ENCODE results near the gene ADGRL3. TPM values are rescaled to one million over a fixed set of nuclear protein-coding genes. Genes with fewer than 3 reads are reported as not detected.
A peak's percentile ranks its signal among the peaks of the same experiment; 100 is the strongest.

Gene ADGRL3
- total RNA-seq, 2 donors from 2014 or later = 4.0 to 5.2 TPM

GRCh38 chr4:61248705-61249104 lies 48.6 kb downstream of the ADGRL3 start:
- DNase-seq = no peak
- ATAC-seq = no peak
- intact Hi-C loops (cut with DNase I, micrococcal nuclease) = no loop called here

DNA sequence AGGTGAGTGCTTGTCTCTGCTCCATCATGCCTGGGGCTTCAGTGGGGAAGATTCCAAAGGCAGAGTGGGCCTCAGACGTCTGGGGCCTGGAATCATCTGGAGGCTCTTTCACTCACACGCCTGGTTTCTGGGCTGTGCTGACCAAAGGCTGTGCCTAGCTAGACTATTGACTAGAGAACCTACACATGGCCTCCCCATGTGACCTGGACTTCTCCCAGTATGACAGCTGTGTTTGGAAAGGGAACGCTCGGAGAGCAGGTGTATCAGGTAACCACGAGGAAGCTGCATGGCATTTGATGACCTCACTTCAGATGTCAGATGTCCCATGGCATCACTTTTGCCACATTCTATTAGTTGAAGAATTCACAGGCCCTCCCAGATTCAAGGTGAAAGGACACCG lies 51.0 kb downstream of the ADGRL3 start:
- intact Hi-C loops (cut with DNase I, micrococcal nuclease) = no loop called here
- DNase-seq (no peak), ATAC-seq (peak; percentile 26)

DNA sequence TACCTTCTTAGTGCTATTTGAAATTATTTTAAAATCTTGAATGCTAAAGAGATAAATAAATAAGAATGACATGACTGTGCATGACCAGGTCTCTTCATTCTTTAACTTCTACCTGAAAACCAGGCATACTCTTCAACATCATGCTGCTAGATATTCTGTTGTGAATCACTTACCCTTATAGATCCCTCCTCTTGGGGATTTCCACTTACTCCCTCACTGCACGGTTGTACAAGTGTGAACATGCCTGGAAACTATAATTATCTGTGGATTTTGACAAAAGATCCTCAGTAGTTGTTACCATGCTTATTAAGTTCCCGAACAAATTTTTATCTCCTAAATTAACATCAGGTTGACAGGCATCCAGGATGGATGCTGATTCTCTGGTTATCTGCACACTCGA lies 54.3 kb downstream of the ADGRL3 start:
- DNase-seq (no peak), ATAC-seq (no peak)
- intact Hi-C loops (cut with DNase I, micrococcal nuclease) = no loop called here

GRCh38 chr4:61273233-61273632 lies 73.1 kb downstream of the ADGRL3 start:
- DNase-seq (no peak), ATAC-seq (no peak)
- intact Hi-C loops (cut with DNase I, micrococcal nuclease) = no loop called here

DNA sequence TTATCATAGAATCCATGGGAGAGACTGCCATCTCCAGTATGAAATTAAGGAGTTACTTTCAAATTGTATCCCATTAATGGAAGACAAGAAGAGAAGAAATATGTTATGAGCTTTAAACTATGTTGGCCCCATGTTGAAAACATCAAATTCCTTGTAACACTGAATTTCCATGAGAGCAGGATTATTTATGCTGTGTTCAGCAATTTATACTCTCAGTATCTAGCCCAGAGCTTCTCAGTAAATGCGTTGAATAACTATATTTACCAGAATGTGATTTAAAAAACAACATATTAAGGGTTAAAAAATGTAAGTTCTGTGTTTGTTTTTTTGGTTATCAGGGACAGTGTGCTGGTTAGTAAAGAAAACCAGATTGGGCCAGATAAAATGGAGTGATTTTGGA lies 74.2 kb downstream of the ADGRL3 start:
- DNase-seq = no peak
- intact Hi-C loops (cut with DNase I, micrococcal nuclease) = no loop called here
- ATAC-seq = no peak

DNA sequence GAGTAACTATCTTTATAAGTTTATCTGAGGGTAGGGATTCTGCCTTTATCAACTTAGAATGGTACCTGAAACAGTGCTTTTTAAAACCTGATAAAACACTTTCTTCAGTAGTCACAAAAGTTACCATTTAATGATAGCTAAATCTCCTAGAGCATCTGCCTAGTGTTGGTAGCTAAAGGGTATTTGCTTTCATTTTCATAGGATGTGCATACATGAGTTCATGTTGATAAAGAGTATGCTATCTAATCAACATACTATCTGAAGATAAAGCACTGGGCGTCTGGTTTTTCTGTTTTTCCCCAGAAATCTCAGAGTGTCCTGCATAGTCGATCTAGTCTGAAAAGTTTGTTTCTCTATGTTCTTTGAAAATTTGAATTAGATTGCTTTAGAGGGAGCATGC lies 75.1 kb downstream of the ADGRL3 start:
- DNase-seq (no peak), ATAC-seq (no peak)
- intact Hi-C loops (cut with DNase I, micrococcal nuclease) = no loop called here

DNA sequence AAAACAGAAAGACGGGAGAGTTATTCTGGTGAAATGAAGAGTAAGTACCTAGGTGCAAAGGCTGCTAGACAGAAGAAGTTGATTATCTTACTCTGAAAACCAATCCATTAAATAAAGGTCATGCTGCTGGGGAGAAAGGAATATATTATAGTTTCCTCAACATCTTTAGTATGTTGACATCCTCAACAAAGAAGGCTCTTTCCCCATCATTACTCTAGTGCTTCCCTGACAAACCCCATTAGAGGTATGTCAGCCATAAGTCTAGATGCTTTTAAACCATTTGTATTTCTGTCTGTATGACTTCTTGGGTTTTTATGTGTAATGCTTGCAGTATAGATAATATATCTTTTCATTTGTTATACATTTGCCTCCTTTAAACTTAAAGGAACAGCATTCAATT lies 75.9 kb downstream of the ADGRL3 start:
- ATAC-seq (no peak), DNase-seq (no peak)
- intact Hi-C loops (cut with DNase I, micrococcal nuclease) = no loop called here

DNA sequence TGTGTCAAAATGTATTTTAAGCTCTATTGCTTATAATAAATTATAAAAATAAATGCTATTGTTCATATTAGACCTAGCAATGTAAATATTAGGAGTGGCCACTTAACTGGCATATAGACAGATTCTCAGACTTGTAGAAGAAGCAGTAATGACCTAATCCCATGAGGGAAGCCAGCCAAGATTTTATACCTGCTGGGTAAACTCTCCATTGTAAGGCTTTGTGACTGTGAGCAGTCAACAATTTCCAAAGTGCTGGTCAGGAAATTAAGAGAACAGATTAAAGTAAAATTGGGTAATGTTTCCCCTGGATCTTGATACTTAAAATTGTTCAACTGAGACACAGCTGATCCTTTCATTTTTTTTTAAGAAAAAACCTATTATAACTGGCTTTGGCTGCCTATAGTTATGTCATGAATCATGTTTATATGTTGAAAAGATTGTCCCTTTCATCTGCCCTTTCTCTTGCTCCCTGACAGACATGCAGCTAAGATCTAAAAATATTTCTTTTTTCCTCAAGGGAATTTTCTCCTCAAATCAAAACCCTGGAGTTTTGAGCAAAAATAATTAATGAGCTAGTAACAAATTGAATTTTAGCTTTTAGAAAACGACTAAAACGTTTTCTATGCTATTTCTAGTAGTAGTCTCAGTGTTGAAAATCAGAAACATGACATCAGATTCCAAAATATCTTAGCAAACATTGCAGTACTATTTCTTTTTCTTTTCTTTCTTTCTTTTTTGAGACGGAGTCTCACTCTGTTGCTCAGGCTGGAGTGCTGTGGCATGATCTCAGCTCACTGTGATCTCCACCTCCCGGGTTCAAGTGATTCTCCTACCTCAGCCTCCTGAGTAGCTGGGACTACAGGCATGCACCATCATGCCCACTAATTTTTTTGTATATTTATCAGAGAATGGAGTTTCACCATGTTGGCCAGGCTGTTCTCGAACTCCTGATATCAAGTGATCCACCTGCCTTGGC lies 77.9 kb downstream of the ADGRL3 start:
- DNase-seq (no peak), ATAC-seq (no peak)
- intact Hi-C loops (cut with DNase I, micrococcal nuclease) = no loop called here

GRCh38 chr4:61292322-61292721 lies 92.2 kb downstream of the ADGRL3 start:
- intact Hi-C loops (cut with DNase I, micrococcal nuclease) = no loop called here
- DNase-seq = no peak
- ATAC-seq = no peak

DNA sequence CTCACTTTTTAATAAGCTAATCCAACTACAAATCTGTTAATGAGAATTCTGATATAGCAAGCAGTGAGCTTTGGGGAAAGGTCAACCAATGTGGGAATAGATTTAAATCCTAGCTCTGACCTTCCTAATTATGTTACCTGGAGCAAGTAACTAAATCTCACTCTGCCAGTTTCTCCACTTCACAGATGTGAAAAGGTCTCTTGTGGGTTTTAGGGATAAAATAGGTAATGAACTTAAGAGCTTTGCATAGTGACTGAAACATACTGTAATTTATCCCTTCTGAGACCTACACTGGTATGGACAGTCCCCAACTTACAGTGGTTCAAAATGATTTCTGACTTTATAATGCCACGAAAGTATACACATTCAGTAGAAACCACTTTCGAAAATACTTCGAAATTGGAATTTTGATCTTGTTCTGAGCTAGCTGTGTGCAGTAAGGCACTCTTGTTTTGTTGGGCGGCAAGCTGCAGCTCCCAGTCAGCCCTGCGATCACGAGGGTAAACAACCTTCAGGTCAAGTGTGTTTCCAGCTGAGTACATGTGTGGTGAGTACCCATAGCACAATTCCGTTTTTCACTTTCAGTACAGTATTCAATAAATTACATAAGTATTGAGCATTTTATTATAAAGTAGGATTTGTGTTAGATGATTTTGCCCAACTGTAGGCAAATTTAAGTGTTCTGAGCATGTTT lies 93.7 kb downstream of the ADGRL3 start:
- ATAC-seq = no peak
- intact Hi-C loops (cut with DNase I, micrococcal nuclease) = no loop called here

DNA sequence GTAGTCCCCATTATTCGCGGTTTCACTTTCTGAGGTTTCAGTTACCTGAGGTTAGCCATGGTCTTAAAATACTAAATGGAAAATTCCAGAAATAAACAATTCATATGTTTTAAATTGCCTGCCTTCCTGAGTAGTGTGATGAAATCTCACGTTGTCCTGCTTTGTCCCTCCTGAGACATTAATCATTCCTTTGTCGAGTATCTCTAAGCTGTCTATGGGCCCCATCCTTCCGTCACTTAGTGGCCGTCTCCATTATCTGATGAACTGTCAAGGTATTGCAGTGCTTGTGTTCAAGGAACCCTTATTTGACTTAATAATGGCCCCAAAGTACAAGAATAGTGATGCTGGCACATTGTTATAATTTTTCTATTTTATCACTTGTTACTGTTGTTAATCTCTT lies 94.8 kb downstream of the ADGRL3 start:
- no peak for DNase-seq
- intact Hi-C loops (cut with DNase I, micrococcal nuclease) = no loop called here
- no peak for ATAC-seq

More for the DNA sequence above, 93.7 kb downstream of the ADGRL3 start:
- no peak for DNase-seq

GRCh38 chr4:61296144-61296543 lies 96.0 kb downstream of the ADGRL3 start:
- DNase-seq (no peak), ATAC-seq (no peak)
- intact Hi-C loops (cut with DNase I, micrococcal nuclease) = no loop called here

DNA sequence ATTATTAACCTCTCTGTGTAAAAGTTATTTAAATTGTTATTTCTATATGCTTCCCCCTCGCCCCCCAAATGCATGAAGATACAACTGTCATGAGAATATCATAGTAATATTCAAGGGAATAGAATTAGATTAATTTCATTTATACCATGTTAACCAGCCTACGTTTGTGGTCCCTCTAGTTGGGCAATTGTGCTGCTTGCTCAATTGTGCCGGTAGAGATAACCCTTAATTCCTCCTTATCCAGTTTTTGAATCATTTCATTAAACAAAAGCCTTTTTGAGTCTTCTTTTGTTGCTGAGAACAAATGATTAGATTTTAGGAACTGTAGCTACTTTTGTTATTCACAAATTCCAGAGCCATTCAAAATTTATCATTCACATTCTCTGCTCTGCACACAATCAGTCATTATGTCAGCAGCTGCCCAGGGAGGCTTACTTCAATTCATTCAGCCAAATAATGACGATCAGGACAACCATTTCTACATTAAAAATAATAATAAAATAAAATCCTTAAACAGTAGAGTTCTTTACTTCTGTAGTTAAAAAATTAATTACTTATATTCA lies 98.1 kb downstream of the ADGRL3 start:
- no peak for ATAC-seq
- intact Hi-C loops (cut with DNase I, micrococcal nuclease) = no loop called here
- DNase-seq = no peak

DNA sequence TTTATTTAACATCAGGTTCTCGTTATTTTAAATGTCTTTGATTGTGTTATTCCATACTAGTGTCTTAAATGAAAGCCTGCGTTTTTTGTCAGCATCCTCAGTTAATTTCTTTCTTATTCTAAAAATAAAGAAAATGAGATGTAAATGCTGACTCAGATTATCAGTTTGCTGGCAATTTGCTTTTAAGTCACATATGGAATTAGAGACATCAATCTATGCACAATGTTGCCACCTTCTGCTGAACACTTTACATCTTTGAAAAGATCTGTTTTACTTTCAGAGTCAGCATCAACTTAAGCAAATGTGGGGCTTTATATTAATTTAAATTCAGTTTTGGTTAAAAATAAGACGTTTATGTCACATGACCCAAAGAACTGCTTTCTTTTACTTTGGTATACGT lies 99.2 kb downstream of the ADGRL3 start:
- no peak for DNase-seq

DNA sequence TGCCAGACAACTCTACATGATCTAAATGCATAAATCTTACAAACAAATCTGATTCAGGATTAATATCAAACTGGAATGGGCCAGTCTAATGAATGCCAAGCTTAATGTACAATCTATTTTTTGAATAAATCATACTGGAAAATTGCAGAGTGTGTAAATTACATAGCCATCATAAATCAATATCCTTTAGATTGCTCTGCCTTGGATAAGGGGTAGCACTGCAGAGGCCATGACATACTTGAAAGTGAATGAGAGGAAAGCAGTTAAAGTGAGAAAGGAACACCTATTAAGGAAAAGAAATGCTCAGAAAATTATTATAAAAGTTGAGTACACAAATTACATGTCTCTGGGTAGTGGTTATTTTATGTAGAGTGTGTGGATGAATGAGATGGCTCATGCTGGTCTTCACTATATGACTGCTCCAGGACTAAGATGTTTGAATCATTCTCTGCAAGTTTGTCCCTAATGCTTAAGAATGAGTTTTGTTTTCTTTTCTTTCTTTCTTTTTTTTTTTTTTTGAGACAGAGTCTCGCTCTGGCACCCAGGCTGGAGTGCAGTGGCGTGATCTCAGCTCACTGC lies 100.2 kb downstream of the ADGRL3 start:
- ATAC-seq (no peak), DNase-seq (no peak)
- intact Hi-C loops (cut with DNase I, micrococcal nuclease) = no loop called here

More for the DNA sequence above, 99.2 kb downstream of the ADGRL3 start:
- no peak for ATAC-seq
- intact Hi-C loops (cut with DNase I, micrococcal nuclease) = no loop called here

- intact Hi-C loops (cut with DNase I, micrococcal nuclease) = no loop called here
Measured at GRCh38 chr4:61301271-61301670, 101.1 kb downstream of the ADGRL3 start.

DNA sequence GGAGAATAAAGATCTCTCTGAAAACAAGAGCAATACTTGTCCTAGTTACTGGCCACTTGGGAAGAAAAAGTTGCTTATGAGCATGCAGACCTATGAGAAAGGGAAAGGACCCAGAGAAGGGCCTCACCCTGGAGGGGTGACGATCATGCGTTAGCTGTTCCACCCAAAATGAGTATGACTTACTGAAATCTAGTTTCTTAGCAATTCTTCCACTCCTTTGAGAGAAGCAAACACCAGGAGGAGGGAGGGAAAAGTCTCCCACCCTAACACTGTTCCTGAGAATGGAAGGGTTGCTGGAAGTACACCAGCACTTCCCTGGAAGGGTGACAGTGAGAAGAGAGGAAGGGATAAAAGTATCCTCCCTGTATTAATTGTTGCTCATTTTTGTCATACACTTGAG lies 107.9 kb downstream of the ADGRL3 start:
- no peak for DNase-seq
- intact Hi-C loops (cut with DNase I, micrococcal nuclease) = no loop called here
- no peak for ATAC-seq

More at GRCh38 chr4:61301271-61301670, 101.1 kb downstream of the ADGRL3 start:
- ATAC-seq (no peak), DNase-seq (no peak)

DNA sequence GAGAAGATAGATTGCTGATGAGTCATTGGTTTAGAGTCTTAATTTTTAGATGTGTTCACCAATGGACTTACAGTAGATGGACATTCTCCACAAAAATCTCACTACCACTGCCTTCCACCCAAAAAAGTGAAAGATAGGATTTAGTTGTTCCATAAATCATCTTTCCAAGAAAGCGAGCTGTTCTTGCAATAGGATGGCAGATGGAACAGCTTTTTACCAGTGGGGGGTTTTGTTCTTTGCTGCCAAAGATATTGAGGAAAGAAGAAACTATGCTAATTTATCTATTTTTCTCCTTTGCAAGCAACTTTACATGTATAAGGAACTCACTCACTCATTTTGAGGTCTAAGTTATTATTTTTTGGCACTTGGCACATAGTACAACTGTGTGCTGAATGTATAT lies 109.5 kb downstream of the ADGRL3 start:
- intact Hi-C loops (cut with DNase I, micrococcal nuclease) = no loop called here
- no peak for ATAC-seq

GRCh38 chr4:61312526-61312925 lies 112.4 kb downstream of the ADGRL3 start:
- ATAC-seq (no peak), DNase-seq (no peak)
- intact Hi-C loops (cut with DNase I, micrococcal nuclease) = no loop called here

More for the DNA sequence above, 109.5 kb downstream of the ADGRL3 start:
- no peak for DNase-seq

- no peak for DNase-seq
- intact Hi-C loops (cut with DNase I, micrococcal nuclease) = no loop called here
Measured at GRCh38 chr4:61318431-61318830, 118.3 kb downstream of the ADGRL3 start.

More at GRCh38 chr4:61318431-61318830, 118.3 kb downstream of the ADGRL3 start:
- no peak for ATAC-seq

Data from left colon (tissue), 2 donors.